Suprapubic skin (tissue), 4 donors: ENCODE results near the gene LSP1.

Experiments used
- CTCF ChIP-seq, 2 donors: fragments of 200-600 bp in 1 of 2; fragments of 450-650 bp in 1 of 2; sonication (generic) in 1 of 2; IDR thresholded peaks; one replicate each; pipeline ENCODE4 v1.5.1; 2016 to 2019; ENCODE audit warnings: antibody characterized with exemption in 2 of 2, mild to moderate bottlenecking in 1 of 2, moderate library complexity in 1 of 2
- POLR2A ChIP-seq, 2 donors: fragments of 450-650 bp; IDR thresholded peaks; one replicate each; pipeline ENCODE4 v1.6.1; 2017; ENCODE audit warnings: antibody characterized with exemption in 2 of 2, mild to moderate bottlenecking in 2 of 2, moderate library complexity in 2 of 2
- POLR2AphosphoS5 ChIP-seq, 3 donors: sonication (generic); formaldehyde crosslinking; IDR thresholded peaks; one replicate each; pipeline ENCODE4 v1.6.1; 2017; ENCODE audit warnings: antibody characterized with exemption in 3 of 3

DNA sequence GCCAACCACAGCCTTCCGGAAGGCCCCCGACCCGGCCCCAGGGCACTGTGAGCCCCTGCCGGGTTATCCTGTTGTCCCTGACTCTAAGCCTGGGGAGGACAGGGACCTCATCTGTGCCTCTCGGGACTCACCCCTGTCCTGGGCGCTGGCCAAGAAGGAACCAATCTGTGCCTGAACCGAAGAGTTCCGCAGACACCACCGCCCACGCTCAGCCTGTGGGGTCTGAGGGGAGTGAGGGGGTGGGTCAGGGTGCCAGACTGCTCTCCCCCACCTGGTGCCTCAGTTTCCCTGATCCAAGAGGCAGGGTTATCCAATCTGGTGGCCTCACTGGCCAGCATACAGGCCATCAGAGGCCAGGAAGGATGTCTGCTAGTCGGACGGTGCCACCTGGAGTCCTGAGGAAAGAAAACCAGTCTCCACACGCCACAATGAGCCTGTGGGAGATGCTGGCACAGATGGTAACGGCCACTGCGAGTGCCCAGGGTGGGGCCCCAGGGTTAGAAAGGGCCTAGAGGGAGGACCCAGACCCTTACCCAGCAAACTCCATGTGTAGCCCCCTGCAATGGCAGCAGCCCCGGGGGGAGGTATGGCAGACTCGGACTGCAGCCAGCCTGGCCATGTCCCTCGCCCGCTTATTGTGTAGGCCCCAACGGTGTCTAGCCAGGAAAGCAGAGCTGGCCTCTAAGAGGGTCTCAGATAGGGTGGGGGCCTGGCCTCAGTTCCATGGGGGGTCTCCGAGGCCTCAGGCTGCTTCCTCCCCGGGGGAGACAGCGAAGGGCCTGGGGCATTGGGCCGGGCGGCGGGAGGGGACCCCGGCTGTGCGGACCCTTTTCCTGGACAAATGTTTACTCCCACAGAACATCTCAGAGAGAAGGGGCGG is 65.8 kb downstream of the LSP1 start:
- no peak for TF ChIP-seq CTCF (IDR thresholded peaks at IDR 0.05)
- no peak for TF ChIP-seq POLR2A (IDR thresholded peaks at IDR 0.05)
- TF ChIP-seq POLR2AphosphoS5 (IDR thresholded peaks at IDR 0.05), result no peak
